NCI-H748 (cell line): ENCODE results near the gene SLC51B.
"Not testable (repeated sequence)": the region's sequence is repeated elsewhere in the genome, so short reads cannot be mapped to it uniquely, and the experiment has no call there.

Experiments used
- DNase-seq: peaks from one replicate; lab custom pipeline; 2025; ENCODE audit not compliant: unreplicated experiment; lab: John Stamatoyannopoulos, UW

SLC51B gene

GRCh38 chr15:65062726-65063125 lies 17.5 kb downstream of the SLC51B start:
- no peak for DNase-seq

GRCh38 chr15:65066001-65066634 lies 20.9 kb downstream of the SLC51B start:
- DNase-seq = no peak

GRCh38 chr15:65066635-65067316 lies 21.6 kb downstream of the SLC51B start:
- no peak for DNase-seq

- DNase-seq = no peak
These were observed 22.1 kb downstream of the SLC51B start for GRCh38 chr15:65067317-65067644.

- DNase-seq = no peak
These were observed 22.6 kb downstream of the SLC51B start, which contains the start of gene RASL12 for GRCh38 chr15:65067645-65068402. RASL12 (minus strand) TSS chr15:65067991; CDS start chr15:65067835, 156 bp downstream.

- DNase-seq = no peak
These were observed 23.2 kb downstream of the SLC51B start for GRCh38 chr15:65068403-65068788.

GRCh38 chr15:65069179-65069578 lies 24.0 kb downstream of the SLC51B start:
- no peak for DNase-seq

GRCh38 chr15:65069779-65070546 lies 24.8 kb downstream of the SLC51B start:
- no peak for DNase-seq

- DNase-seq = no peak
These were observed 26.2 kb downstream of the SLC51B start for GRCh38 chr15:65071381-65071811.

GRCh38 chr15:65072027-65072426 lies 26.8 kb downstream of the SLC51B start:
- DNase-seq = no peak

GRCh38 chr15:65072617-65073016 lies 27.4 kb downstream of the SLC51B start:
- DNase-seq = no peak

- not testable (repeated sequence) for DNase-seq
These were observed 29.8 kb downstream of the SLC51B start for GRCh38 chr15:65074946-65075345.

- not testable (repeated sequence) for DNase-seq
These were observed 30.6 kb downstream of the SLC51B start for GRCh38 chr15:65075607-65076395.

- no peak for DNase-seq
These were observed 31.5 kb downstream of the SLC51B start, which contains the start of gene KBTBD13 for GRCh38 chr15:65076486-65077290. KBTBD13 (plus strand) TSS chr15:65076746; CDS start chr15:65076816, 70 bp downstream.

GRCh38 chr15:65077291-65077980 lies 32.2 kb downstream of the SLC51B start:
- DNase-seq = no peak

- no peak for DNase-seq
These were observed 32.8 kb downstream of the SLC51B start for GRCh38 chr15:65077981-65078352.

- DNase-seq = no peak
These were observed 34.4 kb downstream of the SLC51B start for GRCh38 chr15:65079580-65079979.

GRCh38 chr15:65081270-65081669 lies 36.1 kb downstream of the SLC51B start:
- DNase-seq = no peak

GRCh38 chr15:65081758-65082157 lies 36.6 kb downstream of the SLC51B start:
- DNase-seq = no peak
